MM.1S (cell line): ENCODE results near the gene ARF6.
"Not testable (repeated sequence)": the region's sequence is repeated elsewhere in the genome, so short reads cannot be mapped to it uniquely, and the experiment has no call there.

ENCODE experiments used
- DNase-seq: peaks from one replicate; pipeline ENCODE4 v3.0.0-alpha.2; 2015
- H2AFZ ChIP-seq: fragments of 300-600 bp; sonication (generic); 2 replicates; pipeline ENCODE4 v1.6.0; 2016; ENCODE audit warnings: antibody characterized with exemption, low read length
- H3F3A ChIP-seq: fragments of 300-600 bp; sonication (generic); 2 replicates; pipeline ENCODE4 v1.6.1; 2016; ENCODE audit warnings: mild to moderate bottlenecking, antibody characterized with exemption, low read length, moderate library complexity, mixed read lengths; ENCODE audit not compliant: insufficient read depth
- H3K27ac ChIP-seq: fragments of 300-600 bp; sonication (generic); 2 replicates; pipeline ENCODE4 v1.5.1; 2016; ENCODE audit warnings: mild to moderate bottlenecking, low read length
- H3K27me3 ChIP-seq: fragments of 300-600 bp; sonication (generic); replicated peaks from 2 replicates; pipeline ENCODE4 v1.6.0; 2016; ENCODE audit warnings: low read length; ENCODE audit not compliant: insufficient read depth
- H3K36me3 ChIP-seq: fragments of 300-600 bp; sonication (generic); replicated peaks from 2 replicates; pipeline ENCODE4 v1.6.1; 2016; ENCODE audit warnings: mild to moderate bottlenecking, low read length, mixed read lengths; ENCODE audit not compliant: insufficient read depth
- H3K4me1 ChIP-seq: fragments of 300-600 bp; sonication (generic); 2 replicates; pipeline ENCODE4 v1.6.1; 2016; ENCODE audit warnings: low read length, mixed read lengths
- H3K4me2 ChIP-seq: fragments of 300-600 bp; sonication (generic); 2 replicates; pipeline ENCODE4 v1.6.0; 2016; ENCODE audit warnings: low read depth, low read length
- H3K4me3 ChIP-seq: fragments of 300-600 bp; sonication (generic); 2 replicates; pipeline ENCODE4 v1.5.1; 2016; ENCODE audit warnings: low read length, mixed read lengths
- H3K79me2 ChIP-seq: fragments of 300-600 bp; sonication (generic); 2 replicates; pipeline ENCODE4 v1.6.1; 2016; ENCODE audit warnings: mixed run types, low read length, mixed read lengths
- H3K9ac ChIP-seq: fragments of 300-600 bp; sonication (generic); 2 replicates; pipeline ENCODE4 v1.6.1; 2016; ENCODE audit warnings: low read length, mixed read lengths
- H3K9me2 ChIP-seq: fragments of 300-600 bp; sonication (generic); replicated peaks from 2 replicates; pipeline ENCODE4 v1.6.1; 2016; ENCODE audit warnings: mild to moderate bottlenecking, low read length, mixed read lengths; ENCODE audit not compliant: insufficient read depth
- H3K9me3 ChIP-seq: fragments of 300-600 bp; sonication (generic); replicated peaks from 2 replicates; pipeline ENCODE4 v1.6.1; 2016; ENCODE audit warnings: mild to moderate bottlenecking, low read length, mixed read lengths; ENCODE audit not compliant: insufficient read depth
- H4K20me1 ChIP-seq: fragments of 300-600 bp; sonication (generic); 2 replicates; pipeline ENCODE4 v1.6.1; 2016; ENCODE audit warnings: mild to moderate bottlenecking, low read length, moderate library complexity, mixed read lengths; ENCODE audit not compliant: insufficient read depth
- CTCF ChIP-seq: fragments of 300-600 bp; sonication (generic); IDR thresholded peaks from 2 replicates; pipeline ENCODE4 v1.5.1; 2016; ENCODE audit warnings: antibody characterized with exemption, low read length, mixed read lengths
- EZH2 ChIP-seq: fragments of 300-600 bp; sonication (generic); optimal IDR thresholded peaks from 2 replicates; pipeline ENCODE3; 2017; ENCODE audit warnings: low read depth, mild to moderate bottlenecking, antibody characterized with exemption, low read length, mixed read lengths
- EZH2phosphoT487 ChIP-seq: fragments of 300-600 bp; sonication (generic); IDR thresholded peaks from 2 replicates; pipeline ENCODE4 v1.6.1; 2018; ENCODE audit warnings: antibody characterized with exemption, low read length

ARF6 gene

GRCh38 chr14:49870908-49871307, 22.0 kb upstream of the ARF6 start:
- TF ChIP-seq EZH2phosphoT487: no peak
- TF ChIP-seq EZH2: no peak
- TF ChIP-seq CTCF: no peak
- no peak overlapping the region for H2AFZ ChIP-seq
- no peak for DNase-seq
- no peaks in the 10 kb centered on the region for H3K9me3 ChIP-seq
- no peaks in the 10 kb centered on the region for H3K36me3 ChIP-seq
- no peaks in the 10 kb centered on the region for H3K27me3 ChIP-seq
- peaks cover 4% of the 10 kb centered on the region for H3K4me1 ChIP-seq
- no peak overlapping the region for H3K4me2 ChIP-seq
- H3K79me2 ChIP-seq: no peaks in the 10 kb centered on the region
- peaks cover 8% of the 10 kb centered on the region for H3F3A ChIP-seq
- no peak overlapping the region for H3K4me3 ChIP-seq
- no peaks in the 10 kb centered on the region for H3K9me2 ChIP-seq
- H3K27ac ChIP-seq: no peak overlapping the region
- H4K20me1 ChIP-seq: no peaks in the 10 kb centered on the region
- H3K9ac ChIP-seq: no peak overlapping the region

GRCh38 chr14:49873548-49873947, 19.3 kb upstream of the ARF6 start:
- H2AFZ ChIP-seq, H3K9ac ChIP-seq, H3K27me3 ChIP-seq, H3K4me1 ChIP-seq, H3K4me2 ChIP-seq, H3F3A ChIP-seq, H3K9me2 ChIP-seq, H3K9me3 ChIP-seq, H3K4me3 ChIP-seq, H4K20me1 ChIP-seq, H3K27ac ChIP-seq, DNase-seq, H3K36me3 ChIP-seq, H3K79me2 ChIP-seq: not testable (repeated sequence)

- no peak overlapping the region for H3K9ac ChIP-seq
- no peaks in the 10 kb centered on the region for H3K27me3 ChIP-seq
- H3K36me3 ChIP-seq: no peaks in the 10 kb centered on the region
- H3K9me2 ChIP-seq: no peaks in the 10 kb centered on the region
- H2AFZ ChIP-seq: no peak overlapping the region
- H3K4me1 ChIP-seq: no peaks in the 10 kb centered on the region
- H3K4me3 ChIP-seq: no peak overlapping the region
- H3K9me3 ChIP-seq: no peaks in the 10 kb centered on the region
- no peak for DNase-seq
- no peaks in the 10 kb centered on the region for H4K20me1 ChIP-seq
- H3K4me2 ChIP-seq: no peak overlapping the region
- H3K79me2 ChIP-seq: no peaks in the 10 kb centered on the region
- TF ChIP-seq CTCF: no peak
- TF ChIP-seq EZH2phosphoT487: no peak
- no peak for TF ChIP-seq EZH2
- H3F3A ChIP-seq: no peaks in the 10 kb centered on the region
- no peak overlapping the region for H3K27ac ChIP-seq
These were observed 17.2 kb upstream of the ARF6 start for GRCh38 chr14:49875640-49876198.

- Histone ChIP-seq H3K79me2 (no peaks in the 10 kb centered on the region), H3K36me3 (no peaks in the 10 kb centered on the region), H3K4me1 (no peaks in the 10 kb centered on the region), H3K27me3 (no peaks in the 10 kb centered on the region), H3K4me2 (no peak overlapping the region), H3F3A (no peaks in the 10 kb centered on the region), H4K20me1 (no peaks in the 10 kb centered on the region), H3K9ac (no peak overlapping the region), H3K4me3 (no peak overlapping the region), H3K9me2 (no peaks in the 10 kb centered on the region), H3K27ac (no peak overlapping the region), H3K9me3 (no peaks in the 10 kb centered on the region), H2AFZ (no peak overlapping the region)
- no peak for DNase-seq
- no peak for TF ChIP-seq CTCF
- TF ChIP-seq EZH2phosphoT487: no peak
- TF ChIP-seq EZH2: no peak
These were observed 16.2 kb upstream of the ARF6 start for GRCh38 chr14:49876563-49877127.
